HepG2 (cell line): ENCODE results near the gene PEX11B. TPM values are rescaled to one million over a fixed set of nuclear protein-coding genes. Genes with fewer than 3 reads are reported as not detected.

Experiments used
- KAT2B ChIP-seq: fragments of 150-350 bp; IDR thresholded peaks from 2 replicates; pipeline ENCODE4 v1.6.1; 2014; ENCODE audit warnings: low read depth, low read length, borderline replicate concordance
- ZNF101 ChIP-seq: sonication (generic); formaldehyde crosslinking; IDR thresholded peaks from 2 replicates; pipeline ENCODE4 v1.4.0; 2020; ENCODE audit warnings: mild to moderate bottlenecking, low read depth, missing genetic modification reagents, borderline replicate concordance
- ZNF569 ChIP-seq: sonication (generic); formaldehyde crosslinking; IDR thresholded peaks from 2 replicates; pipeline ENCODE4 v1.5.0; 2020; ENCODE audit warnings: mild to moderate bottlenecking, missing genetic modification reagents, moderate library complexity, borderline replicate concordance
- polyA plus RNA-seq, 8 experiments: library from polyadenylated mRNA; depleted of rRNA in 3 of 8; stranded (reverse) in 7 of 8; unstranded in 1 of 8; fragments of >200 nt; fragmentation: Illumina TruSeq in 4 of 8; extraction: Trizol in 4 of 8; gene quantifications; 2 replicates each; pipeline versions ENCODE4 v1.2.1 to v1.2.3, GENCODE V29; 2011 to 2016; ENCODE audit warnings: low read depth in 4 of 8, missing spikeins in 1 of 8, mixed read lengths in 1 of 8; ENCODE audit not compliant: insufficient read depth in 1 of 8
- total RNA-seq, 5 experiments: library from RNA; depleted of rRNA; stranded (reverse); fragments of >200 nt; fragmentation: Illumina TruSeq; extraction: Trizol; gene quantifications; 2 replicates each; pipeline ENCODE4 v1.2.3, GENCODE V29; 2016; ENCODE audit warnings: low read depth in 1 of 5
- TF ChIP-seq, protein P1 (sequence below): sonication (generic); formaldehyde crosslinking; IDR thresholded peaks from 2 replicates; pipeline ENCODE4 v1.9.0; 2021; ENCODE audit warnings: mild to moderate bottlenecking, missing genetic modification reagents
- TF ChIP-seq, protein P2 (sequence below): sonication (generic); formaldehyde crosslinking; conservative IDR thresholded peaks from 2 replicates; pipeline ENCODE4 v1.8.0; 2022; ENCODE audit warnings: low read depth, missing genetic modification reagents
- TF ChIP-seq, protein P3 (sequence below): sonication (generic); formaldehyde crosslinking; IDR thresholded peaks from 2 replicates; pipeline ENCODE4 v1.5.1; 2020; ENCODE audit warnings: mild to moderate bottlenecking, missing genetic modification reagents, moderate library complexity
- TF ChIP-seq, protein P4 (sequence below): sonication (generic); formaldehyde crosslinking; IDR thresholded peaks from one replicate; pipeline ENCODE4 v1.5.1; 2020; ENCODE audit warnings: mild to moderate bottlenecking, missing genetic modification reagents; ENCODE audit errors: not compliant biosample characterization
- TF ChIP-seq, protein P5 (sequence below): sonication (generic); formaldehyde crosslinking; IDR thresholded peaks from 2 replicates; pipeline ENCODE4 v1.4.0; 2020; ENCODE audit warnings: mild to moderate bottlenecking, missing genetic modification reagents

PEX11B gene
- total and polyA plus RNA-seq, 2 of the 13 experiments (the other 11 are each of a cell fraction or from before 2014, with no cell fraction given): 21.6 to 48.4 TPM

DNA sequence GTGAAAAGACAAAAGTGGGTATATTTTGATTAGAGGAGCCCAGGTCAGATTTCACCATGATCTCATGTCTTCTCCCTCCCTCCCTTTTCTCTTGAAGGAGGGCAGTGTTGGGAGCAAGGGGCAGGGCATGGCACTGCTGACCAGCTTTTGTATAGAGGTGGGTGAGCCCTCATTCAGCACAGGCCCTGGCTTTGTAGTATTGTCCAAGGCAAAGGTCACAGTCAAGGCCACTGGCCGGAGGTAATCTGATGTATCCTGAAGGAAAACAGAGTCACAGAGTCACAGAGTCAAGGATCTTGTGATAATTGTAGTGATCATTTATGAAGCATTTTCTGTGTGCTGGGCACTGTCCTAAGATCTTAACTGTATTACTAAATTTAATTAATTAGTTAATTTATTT lies 20.5 kb downstream of the PEX11B start (continued):
- TF ChIP-seq, protein P1, sequence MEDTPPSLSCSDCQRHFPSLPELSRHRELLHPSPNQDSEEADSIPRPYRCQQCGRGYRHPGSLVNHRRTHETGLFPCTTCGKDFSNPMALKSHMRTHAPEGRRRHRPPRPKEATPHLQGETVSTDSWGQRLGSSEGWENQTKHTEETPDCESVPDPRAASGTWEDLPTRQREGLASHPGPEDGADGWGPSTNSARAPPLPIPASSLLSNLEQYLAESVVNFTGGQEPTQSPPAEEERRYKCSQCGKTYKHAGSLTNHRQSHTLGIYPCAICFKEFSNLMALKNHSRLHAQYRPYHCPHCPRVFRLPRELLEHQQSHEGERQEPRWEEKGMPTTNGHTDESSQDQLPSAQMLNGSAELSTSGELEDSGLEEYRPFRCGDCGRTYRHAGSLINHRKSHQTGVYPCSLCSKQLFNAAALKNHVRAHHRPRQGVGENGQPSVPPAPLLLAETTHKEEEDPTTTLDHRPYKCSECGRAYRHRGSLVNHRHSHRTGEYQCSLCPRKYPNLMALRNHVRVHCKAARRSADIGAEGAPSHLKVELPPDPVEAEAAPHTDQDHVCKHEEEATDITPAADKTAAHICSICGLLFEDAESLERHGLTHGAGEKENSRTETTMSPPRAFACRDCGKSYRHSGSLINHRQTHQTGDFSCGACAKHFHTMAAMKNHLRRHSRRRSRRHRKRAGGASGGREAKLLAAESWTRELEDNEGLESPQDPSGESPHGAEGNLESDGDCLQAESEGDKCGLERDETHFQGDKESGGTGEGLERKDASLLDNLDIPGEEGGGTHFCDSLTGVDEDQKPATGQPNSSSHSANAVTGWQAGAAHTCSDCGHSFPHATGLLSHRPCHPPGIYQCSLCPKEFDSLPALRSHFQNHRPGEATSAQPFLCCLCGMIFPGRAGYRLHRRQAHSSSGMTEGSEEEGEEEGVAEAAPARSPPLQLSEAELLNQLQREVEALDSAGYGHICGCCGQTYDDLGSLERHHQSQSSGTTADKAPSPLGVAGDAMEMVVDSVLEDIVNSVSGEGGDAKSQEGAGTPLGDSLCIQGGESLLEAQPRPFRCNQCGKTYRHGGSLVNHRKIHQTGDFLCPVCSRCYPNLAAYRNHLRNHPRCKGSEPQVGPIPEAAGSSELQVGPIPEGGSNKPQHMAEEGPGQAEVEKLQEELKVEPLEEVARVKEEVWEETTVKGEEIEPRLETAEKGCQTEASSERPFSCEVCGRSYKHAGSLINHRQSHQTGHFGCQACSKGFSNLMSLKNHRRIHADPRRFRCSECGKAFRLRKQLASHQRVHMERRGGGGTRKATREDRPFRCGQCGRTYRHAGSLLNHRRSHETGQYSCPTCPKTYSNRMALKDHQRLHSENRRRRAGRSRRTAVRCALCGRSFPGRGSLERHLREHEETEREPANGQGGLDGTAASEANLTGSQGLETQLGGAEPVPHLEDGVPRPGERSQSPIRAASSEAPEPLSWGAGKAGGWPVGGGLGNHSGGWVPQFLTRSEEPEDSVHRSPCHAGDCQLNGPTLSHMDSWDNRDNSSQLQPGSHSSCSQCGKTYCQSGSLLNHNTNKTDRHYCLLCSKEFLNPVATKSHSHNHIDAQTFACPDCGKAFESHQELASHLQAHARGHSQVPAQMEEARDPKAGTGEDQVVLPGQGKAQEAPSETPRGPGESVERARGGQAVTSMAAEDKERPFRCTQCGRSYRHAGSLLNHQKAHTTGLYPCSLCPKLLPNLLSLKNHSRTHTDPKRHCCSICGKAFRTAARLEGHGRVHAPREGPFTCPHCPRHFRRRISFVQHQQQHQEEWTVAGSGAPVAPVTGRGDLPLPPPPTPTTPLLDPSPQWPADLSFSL (CRISPR knock-in tag): no peak
- TF ChIP-seq ZNF101 (no peak), KAT2B (no peak), ZNF569 (CRISPR knock-in tag) (no peak)
- TF ChIP-seq, protein P2, sequence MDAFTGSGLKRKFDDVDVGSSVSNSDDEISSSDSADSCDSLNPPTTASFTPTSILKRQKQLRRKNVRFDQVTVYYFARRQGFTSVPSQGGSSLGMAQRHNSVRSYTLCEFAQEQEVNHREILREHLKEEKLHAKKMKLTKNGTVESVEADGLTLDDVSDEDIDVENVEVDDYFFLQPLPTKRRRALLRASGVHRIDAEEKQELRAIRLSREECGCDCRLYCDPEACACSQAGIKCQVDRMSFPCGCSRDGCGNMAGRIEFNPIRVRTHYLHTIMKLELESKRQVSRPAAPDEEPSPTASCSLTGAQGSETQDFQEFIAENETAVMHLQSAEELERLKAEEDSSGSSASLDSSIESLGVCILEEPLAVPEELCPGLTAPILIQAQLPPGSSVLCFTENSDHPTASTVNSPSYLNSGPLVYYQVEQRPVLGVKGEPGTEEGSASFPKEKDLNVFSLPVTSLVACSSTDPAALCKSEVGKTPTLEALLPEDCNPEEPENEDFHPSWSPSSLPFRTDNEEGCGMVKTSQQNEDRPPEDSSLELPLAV (CRISPR knock-in tag): no peak
- TF ChIP-seq, protein P3, sequence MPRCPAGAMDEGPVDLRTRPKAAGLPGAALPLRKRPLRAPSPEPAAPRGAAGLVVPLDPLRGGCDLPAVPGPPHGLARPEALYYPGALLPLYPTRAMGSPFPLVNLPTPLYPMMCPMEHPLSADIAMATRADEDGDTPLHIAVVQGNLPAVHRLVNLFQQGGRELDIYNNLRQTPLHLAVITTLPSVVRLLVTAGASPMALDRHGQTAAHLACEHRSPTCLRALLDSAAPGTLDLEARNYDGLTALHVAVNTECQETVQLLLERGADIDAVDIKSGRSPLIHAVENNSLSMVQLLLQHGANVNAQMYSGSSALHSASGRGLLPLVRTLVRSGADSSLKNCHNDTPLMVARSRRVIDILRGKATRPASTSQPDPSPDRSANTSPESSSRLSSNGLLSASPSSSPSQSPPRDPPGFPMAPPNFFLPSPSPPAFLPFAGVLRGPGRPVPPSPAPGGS (CRISPR knock-in tag): no peak
- TF ChIP-seq, protein P4, sequence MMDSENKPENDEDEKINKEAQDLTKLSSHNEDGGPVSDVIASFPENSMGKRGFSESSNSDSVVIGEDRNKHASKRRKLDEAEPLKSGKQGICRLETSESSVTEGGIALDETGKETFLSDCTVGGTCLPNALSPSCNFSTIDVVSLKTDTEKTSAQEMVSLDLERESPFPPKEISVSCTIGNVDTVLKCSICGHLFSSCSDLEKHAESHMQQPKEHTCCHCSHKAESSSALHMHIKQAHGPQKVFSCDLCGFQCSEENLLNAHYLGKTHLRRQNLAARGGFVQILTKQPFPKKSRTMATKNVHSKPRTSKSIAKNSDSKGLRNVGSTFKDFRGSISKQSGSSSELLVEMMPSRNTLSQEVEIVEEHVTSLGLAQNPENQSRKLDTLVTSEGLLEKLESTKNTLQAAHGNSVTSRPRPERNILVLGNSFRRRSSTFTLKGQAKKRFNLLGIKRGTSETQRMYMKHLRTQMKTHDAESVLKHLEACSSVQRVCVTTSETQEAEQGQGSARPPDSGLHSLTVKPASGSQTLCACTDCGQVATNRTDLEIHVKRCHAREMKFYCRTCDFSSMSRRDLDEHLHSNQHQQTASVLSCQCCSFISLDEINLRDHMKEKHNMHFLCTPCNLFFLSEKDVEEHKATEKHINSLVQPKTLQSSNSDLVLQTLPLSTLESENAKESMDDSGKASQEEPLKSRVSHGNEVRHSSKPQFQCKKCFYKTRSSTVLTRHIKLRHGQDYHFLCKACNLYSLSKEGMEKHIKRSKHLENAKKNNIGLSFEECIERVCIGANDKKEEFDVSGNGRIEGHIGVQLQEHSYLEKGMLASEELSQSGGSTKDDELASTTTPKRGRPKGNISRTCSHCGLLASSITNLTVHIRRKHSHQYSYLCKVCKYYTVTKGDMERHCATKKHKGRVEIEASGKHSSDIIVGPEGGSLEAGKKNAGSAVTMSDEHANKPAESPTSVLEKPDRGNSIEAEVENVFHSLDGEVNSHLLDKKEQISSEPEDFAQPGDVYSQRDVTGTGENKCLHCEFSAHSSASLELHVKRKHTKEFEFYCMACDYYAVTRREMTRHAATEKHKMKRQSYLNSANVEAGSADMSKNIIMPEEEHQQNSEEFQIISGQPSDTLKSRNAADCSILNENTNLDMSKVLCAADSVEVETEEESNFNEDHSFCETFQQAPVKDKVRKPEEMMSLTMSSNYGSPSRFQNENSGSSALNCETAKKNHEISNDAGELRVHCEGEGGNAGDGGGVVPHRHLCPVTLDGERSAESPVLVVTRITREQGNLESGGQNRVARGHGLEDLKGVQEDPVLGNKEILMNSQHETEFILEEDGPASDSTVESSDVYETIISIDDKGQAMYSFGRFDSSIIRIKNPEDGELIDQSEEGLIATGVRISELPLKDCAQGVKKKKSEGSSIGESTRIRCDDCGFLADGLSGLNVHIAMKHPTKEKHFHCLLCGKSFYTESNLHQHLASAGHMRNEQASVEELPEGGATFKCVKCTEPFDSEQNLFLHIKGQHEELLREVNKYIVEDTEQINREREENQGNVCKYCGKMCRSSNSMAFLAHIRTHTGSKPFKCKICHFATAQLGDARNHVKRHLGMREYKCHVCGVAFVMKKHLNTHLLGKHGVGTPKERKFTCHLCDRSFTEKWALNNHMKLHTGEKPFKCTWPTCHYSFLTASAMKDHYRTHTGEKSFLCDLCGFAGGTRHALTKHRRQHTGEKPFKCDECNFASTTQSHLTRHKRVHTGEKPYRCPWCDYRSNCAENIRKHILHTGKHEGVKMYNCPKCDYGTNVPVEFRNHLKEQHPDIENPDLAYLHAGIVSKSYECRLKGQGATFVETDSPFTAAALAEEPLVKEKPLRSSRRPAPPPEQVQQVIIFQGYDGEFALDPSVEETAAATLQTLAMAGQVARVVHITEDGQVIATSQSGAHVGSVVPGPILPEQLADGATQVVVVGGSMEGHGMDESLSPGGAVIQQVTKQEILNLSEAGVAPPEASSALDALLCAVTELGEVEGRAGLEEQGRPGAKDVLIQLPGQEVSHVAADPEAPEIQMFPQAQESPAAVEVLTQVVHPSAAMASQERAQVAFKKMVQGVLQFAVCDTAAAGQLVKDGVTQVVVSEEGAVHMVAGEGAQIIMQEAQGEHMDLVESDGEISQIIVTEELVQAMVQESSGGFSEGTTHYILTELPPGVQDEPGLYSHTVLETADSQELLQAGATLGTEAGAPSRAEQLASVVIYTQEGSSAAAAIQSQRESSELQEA (CRISPR knock-in tag): no peak
- TF ChIP-seq, protein P5, sequence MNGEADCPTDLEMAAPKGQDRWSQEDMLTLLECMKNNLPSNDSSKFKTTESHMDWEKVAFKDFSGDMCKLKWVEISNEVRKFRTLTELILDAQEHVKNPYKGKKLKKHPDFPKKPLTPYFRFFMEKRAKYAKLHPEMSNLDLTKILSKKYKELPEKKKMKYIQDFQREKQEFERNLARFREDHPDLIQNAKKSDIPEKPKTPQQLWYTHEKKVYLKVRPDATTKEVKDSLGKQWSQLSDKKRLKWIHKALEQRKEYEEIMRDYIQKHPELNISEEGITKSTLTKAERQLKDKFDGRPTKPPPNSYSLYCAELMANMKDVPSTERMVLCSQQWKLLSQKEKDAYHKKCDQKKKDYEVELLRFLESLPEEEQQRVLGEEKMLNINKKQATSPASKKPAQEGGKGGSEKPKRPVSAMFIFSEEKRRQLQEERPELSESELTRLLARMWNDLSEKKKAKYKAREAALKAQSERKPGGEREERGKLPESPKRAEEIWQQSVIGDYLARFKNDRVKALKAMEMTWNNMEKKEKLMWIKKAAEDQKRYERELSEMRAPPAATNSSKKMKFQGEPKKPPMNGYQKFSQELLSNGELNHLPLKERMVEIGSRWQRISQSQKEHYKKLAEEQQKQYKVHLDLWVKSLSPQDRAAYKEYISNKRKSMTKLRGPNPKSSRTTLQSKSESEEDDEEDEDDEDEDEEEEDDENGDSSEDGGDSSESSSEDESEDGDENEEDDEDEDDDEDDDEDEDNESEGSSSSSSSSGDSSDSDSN (CRISPR knock-in tag): no peak
